Endothelial cell of umbilical vein (primary cell): ENCODE results near the gene CACNA1A. TPM values are rescaled to one million over a fixed set of nuclear protein-coding genes. Genes with fewer than 3 reads are reported as not detected.

Source experiments
- BruUV-seq: library from RNA; stranded (reverse); fragments of 400-500 nt; replicated peaks from 2 replicates; lab custom pipeline; 2021; lab: Mats Ljungman, UMichigan
- CTCF ChIA-PET: fragments of 300-600, 350-600 bp; sonication (Branson Sonifier 250); formaldehyde crosslinking; loops from one replicate; lab custom pipeline; 2021; ENCODE audit warnings: antibody characterized with exemption, inconsistent platforms; lab: Charles Lee
- POLR2A ChIA-PET: fragments of 300-600, 350-600 bp; sonication (Branson Sonifier 250); formaldehyde crosslinking; loops from one replicate; lab custom pipeline; 2021; ENCODE audit warnings: antibody characterized with exemption, inconsistent platforms; lab: Charles Lee
- DNase-seq: peaks from one replicate; pipeline ENCODE4 v3.0.0-alpha.2; 2011; ENCODE audit warnings: low read depth, low spot score
- FAIRE-seq: peaks from 2 replicates; lab custom pipeline; 2011; peaks lifted over from hg19 to GRCh38; lab: Jason Lieb, UNC
- H2AFZ ChIP-seq: 2 replicates; pipeline ENCODE4 v1.6.0; 2012; ENCODE audit warnings: low read depth, low read length, control low read depth, inconsistent platforms
- H3K27ac ChIP-seq: 2 replicates; pipeline ENCODE4 v1.5.1; 2011; ENCODE audit warnings: low read depth, mild to moderate bottlenecking, control low read depth, low read length, moderate library complexity; ENCODE audit not compliant: insufficient read depth
- H3K27me3 ChIP-seq, 2 experiments: 2 replicates each; pipeline versions ENCODE4 v1.6.0 to v1.6.1; 2011; ENCODE audit warnings: low read length in 2 of 2, mixed read lengths in 1 of 2; ENCODE audit not compliant: control insufficient read depth in 2 of 2, insufficient read depth in 2 of 2
- H3K36me3 ChIP-seq, 2 experiments: 2 replicates in 1 of 2; 3 replicates in 1 of 2; pipeline ENCODE4 v1.5.1; 2011; ENCODE audit warnings: low read length in 2 of 2, mild to moderate bottlenecking in 1 of 2, moderate library complexity in 1 of 2; ENCODE audit not compliant: control insufficient read depth in 2 of 2, insufficient read depth in 2 of 2; ENCODE audit errors: extremely low read depth in 1 of 2
- H3K4me1 ChIP-seq: 3 replicates; pipeline ENCODE4 v1.5.1; 2011; ENCODE audit warnings: mild to moderate bottlenecking, low read length; ENCODE audit not compliant: control insufficient read depth, insufficient read depth; ENCODE audit errors: extremely low read depth
- H3K4me2 ChIP-seq: 2 replicates; pipeline ENCODE4 v1.6.1; 2011; ENCODE audit warnings: low read length, control low read depth, mixed read lengths; ENCODE audit not compliant: insufficient read depth
- H3K4me3 ChIP-seq, 3 experiments: fragments of 200-600 bp in 1 of 3; sonication (generic), shearing (Covaris generic) in 1 of 3; replicated peaks in 1 of 3; 2 replicates each; pipeline ENCODE4 v1.5.1; 2011 to 2016; ENCODE audit warnings: control low read depth in 3 of 3, low read length in 3 of 3, mild to moderate bottlenecking in 2 of 3, inconsistent platforms in 1 of 3, low read depth in 1 of 3, moderate library complexity in 1 of 3; ENCODE audit not compliant: insufficient read depth in 1 of 3
- H3K79me2 ChIP-seq: 2 replicates; pipeline ENCODE4 v1.6.0; 2012; ENCODE audit warnings: low read length, inconsistent platforms; ENCODE audit not compliant: control insufficient read depth, insufficient read depth
- H3K9ac ChIP-seq: replicated peaks from 2 replicates; pipeline ENCODE3; 2011; ENCODE audit warnings: low read length, control low read depth; ENCODE audit not compliant: insufficient read depth; ENCODE audit errors: extremely low read depth
- H3K9me1 ChIP-seq: replicated peaks from 3 replicates; pipeline ENCODE4 v1.6.0; 2011; ENCODE audit warnings: mild to moderate bottlenecking, low read length; ENCODE audit not compliant: control insufficient read depth, insufficient read depth; ENCODE audit errors: extremely low read depth
- H3K9me3 ChIP-seq: replicated peaks from 2 replicates; pipeline ENCODE4 v1.5.1; 2012; ENCODE audit warnings: low read length, inconsistent platforms; ENCODE audit not compliant: control insufficient read depth, insufficient read depth
- H4K20me1 ChIP-seq: replicated peaks from 2 replicates; pipeline ENCODE3; 2011; ENCODE audit warnings: mild to moderate bottlenecking, low read length; ENCODE audit not compliant: control insufficient read depth, insufficient read depth; ENCODE audit errors: extremely low read depth
- CTCF ChIP-seq, 2 donors: IDR thresholded peaks; 1 replicate in 1 of 2; 2 replicates in 1 of 2; pipeline ENCODE4 v1.5.1; 2011; ENCODE audit warnings: low read length in 2 of 2, mild to moderate bottlenecking in 2 of 2, moderate library complexity in 2 of 2, control low read depth in 1 of 2, inconsistent platforms in 1 of 2, low read depth in 1 of 2; ENCODE audit not compliant: insufficient read depth in 1 of 2; ENCODE audit errors: extremely low read depth in 1 of 2
- EZH2 ChIP-seq: IDR thresholded peaks from 2 replicates; pipeline ENCODE4 v1.6.1; 2012; ENCODE audit warnings: borderline replicate concordance, low read depth, mild to moderate bottlenecking, moderate library complexity, low read length, inconsistent platforms; ENCODE audit not compliant: severe bottlenecking
- FOS ChIP-seq: IDR thresholded peaks from 2 replicates; pipeline ENCODE4 v1.6.1; 2011; ENCODE audit warnings: mild to moderate bottlenecking, low read length, moderate library complexity, borderline replicate concordance; ENCODE audit not compliant: insufficient read depth
- GATA2 ChIP-seq: IDR thresholded peaks from 2 replicates; pipeline ENCODE4 v1.7.0; 2011; ENCODE audit warnings: low read depth, mild to moderate bottlenecking, moderate library complexity, mixed read lengths, low read length; ENCODE audit not compliant: insufficient read length, insufficient read depth
- JUN ChIP-seq: IDR thresholded peaks from 2 replicates; pipeline ENCODE4 v1.6.1; 2011; ENCODE audit warnings: borderline replicate concordance, low read depth; ENCODE audit not compliant: insufficient read length, insufficient read depth
- MAX ChIP-seq: IDR thresholded peaks from 2 replicates; pipeline ENCODE4 v1.6.1; 2011; ENCODE audit not compliant: insufficient read depth, insufficient read length
- MYC ChIP-seq: IDR thresholded peaks from one replicate; pipeline ENCODE4 v1.6.1; 2011; ENCODE audit warnings: mild to moderate bottlenecking, low read depth, low read length
- POLR2A ChIP-seq: IDR thresholded peaks from 2 replicates; pipeline ENCODE4 v1.6.1; 2012; ENCODE audit warnings: low read depth, mild to moderate bottlenecking, control low read depth, low read length
- POLR2AphosphoS5 ChIP-seq: IDR thresholded peaks from 2 replicates; pipeline ENCODE4 v1.6.1; 2012; ENCODE audit warnings: low read depth, mild to moderate bottlenecking, control low read depth, low read length, moderate library complexity; ENCODE audit not compliant: insufficient read depth
- dilution Hi-C: fragments of 300-500 bp; cut with MboI; formaldehyde crosslinking; loops from one replicate; pipeline ENCODE4 v1.15.0; 2019; ENCODE audit warnings: low sequenced_read_pairs; ENCODE audit not compliant: extremely low pct_ligation_motif_present
- intact Hi-C: fragments of 100-400 bp; cut with micrococcal nuclease; formaldehyde crosslinking; loops from one replicate; pipeline ENCODE4 v1.10.0; 2022
- polyA plus RNA-seq, 4 experiments: library from polyadenylated mRNA; depleted of rRNA in 3 of 4; stranded (reverse) in 3 of 4; unstranded in 1 of 4; fragments of >200 nt; gene quantifications; 2 replicates each; pipeline versions ENCODE4 v1.2.1 to v1.2.3, GENCODE V29; 2011 to 2012; ENCODE audit warnings: missing spikeins in 1 of 4
- total RNA-seq: library from RNA; stranded (reverse); gene quantifications from 2 replicates; pipeline ENCODE4 v1.2.3, GENCODE V29; 2021

The CACNA1A gene
- total and polyA plus RNA-seq, 2 donors (not counting 3 experiments of a cell fraction or from before 2014, with no cell fraction given), result 0.17 to 0.38 TPM

DNA sequence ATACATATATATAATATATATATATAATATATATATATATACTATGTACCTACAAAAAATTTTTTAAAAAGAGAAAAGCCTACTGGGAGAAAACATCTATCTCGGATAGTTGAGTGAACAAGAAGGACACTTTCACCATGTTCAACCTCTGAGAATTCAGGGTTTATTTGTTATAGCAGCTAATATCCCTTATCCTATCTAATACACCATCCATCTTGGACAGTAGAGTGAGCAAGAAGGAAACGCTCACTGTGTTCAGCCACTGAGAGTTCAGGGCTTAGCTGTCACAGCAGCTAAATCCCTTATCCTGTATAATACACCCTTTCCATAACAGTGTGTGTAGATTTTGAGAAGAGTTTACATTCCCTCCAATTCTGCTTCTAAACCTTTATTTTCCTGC, 38.1 kb upstream of the CACNA1A start:
- Histone ChIP-seq H3K27ac (no peak overlapping the region), H3K36me3 (no peaks in the 10 kb centered on the region), H4K20me1 (no peaks in the 10 kb centered on the region), H2AFZ (no peak overlapping the region), H3K9me3 (no peaks in the 10 kb centered on the region), H3K9me1 (no peaks in the 10 kb centered on the region), H3K4me2 (no peak overlapping the region), H3K27me3 (no peaks in the 10 kb centered on the region), H3K4me3 (no peak overlapping the region), H3K9ac (no peak overlapping the region), H3K4me1 (no peaks in the 10 kb centered on the region), H3K79me2 (no peaks in the 10 kb centered on the region)
- BruUV-seq, result no TSS peak
- dilution Hi-C loops, result no loop called here
- ChIA-PET POLR2A (no interaction called here), CTCF (interaction anchor here (0.8 kb wide), 1 partner anchor 116 kb away, joined by 3 read pairs; no protein-coding TSS in a partner anchor)
- no peak for DNase-seq
- intact Hi-C loops, result no loop called here
- TF ChIP-seq JUN, result no peak
- no peak for TF ChIP-seq EZH2
- TF ChIP-seq CTCF (IDR thresholded peaks at IDR 0.05; ENCODE audit: extremely low read depth in 1 of 2, insufficient read depth in 1 of 2, low read depth in 1 of 2, low read length in 2 of 2), result no peak
- no peak for FAIRE-seq

DNA sequence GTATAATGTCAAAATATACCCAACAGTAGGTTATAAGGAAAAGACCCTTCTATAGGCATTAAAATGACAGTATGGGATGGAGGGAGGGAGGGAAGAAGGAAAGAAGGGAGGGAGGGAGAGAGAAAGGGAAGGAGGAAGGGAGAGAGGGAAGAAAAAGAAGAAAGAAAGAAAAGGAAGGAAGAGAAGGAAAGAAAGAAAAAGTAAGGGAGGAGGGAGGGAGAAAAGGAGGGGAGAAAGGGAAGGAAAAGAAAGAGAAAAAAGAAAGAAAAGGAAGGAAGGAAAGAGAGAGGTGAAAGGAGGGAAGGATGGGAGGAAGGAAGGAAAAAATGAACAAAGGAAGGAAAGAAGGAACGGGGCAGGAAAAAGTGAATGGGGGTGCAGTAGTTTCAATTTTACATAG, 35.3 kb upstream of the CACNA1A start:
- FAIRE-seq (no peak), DNase-seq (no peak)
- no peaks in the 10 kb centered on the region for H3K9me1 ChIP-seq
- no peak overlapping the region for H3K9ac ChIP-seq
- TF ChIP-seq POLR2A, result no peak
- no peak for TF ChIP-seq EZH2
- TF ChIP-seq JUN, result no peak
- TF ChIP-seq CTCF (IDR thresholded peaks at IDR 0.05; ENCODE audit: extremely low read depth in 1 of 2, insufficient read depth in 1 of 2, low read depth in 1 of 2, low read length in 2 of 2), result no peak
- no peak for TF ChIP-seq GATA2
- no peak for TF ChIP-seq MYC
- TF ChIP-seq MAX, result no peak
- TF ChIP-seq FOS, result no peak
- no peak for TF ChIP-seq POLR2AphosphoS5
- dilution Hi-C loops, result no loop called here
- no peaks in the 10 kb centered on the region for H3K27me3 ChIP-seq
- intact Hi-C loops, result no loop called here
- no peaks in the 10 kb centered on the region for H3K4me1 ChIP-seq
- no peak overlapping the region for H3K4me3 ChIP-seq
- POLR2A ChIA-PET, result no interaction called here
- CTCF ChIA-PET, result no interaction called here
- H2AFZ ChIP-seq, result no peak overlapping the region
- no peaks in the 10 kb centered on the region for H3K79me2 ChIP-seq
- no peak overlapping the region for H3K4me2 ChIP-seq
- no peaks in the 10 kb centered on the region for H3K9me3 ChIP-seq
- no TSS peak for BruUV-seq
- no peak overlapping the region for H3K27ac ChIP-seq
- no peaks in the 10 kb centered on the region for H4K20me1 ChIP-seq
- H3K36me3 ChIP-seq, result no peaks in the 10 kb centered on the region
